IPS-18a (cell line): ENCODE results near the gene RNH1.
"Not testable (repeated sequence)": the region's sequence is repeated elsewhere in the genome, so short reads cannot be mapped to it uniquely, and the experiment has no call there.

Source experiments
- H3K27ac ChIP-seq: one replicate; pipeline ENCODE4 v1.5.1; 2013; ENCODE audit warnings: low read length
- H3K27me3 ChIP-seq: one replicate; pipeline ENCODE4 v1.6.1; 2013; ENCODE audit warnings: mild to moderate bottlenecking, low read length; ENCODE audit not compliant: control insufficient read depth, insufficient read depth
- H3K36me3 ChIP-seq: one replicate; pipeline ENCODE4 v1.6.1; 2013; ENCODE audit warnings: low read depth, low read length; ENCODE audit not compliant: control insufficient read depth
- H3K4me1 ChIP-seq: one replicate; pipeline ENCODE4 v1.6.1; 2013; ENCODE audit warnings: low read depth, low read length; ENCODE audit not compliant: control insufficient read depth
- H3K4me3 ChIP-seq: one replicate; pipeline ENCODE4 v1.5.1; 2013; ENCODE audit warnings: low read length
- H3K9ac ChIP-seq: one replicate; pipeline ENCODE4 v1.6.1; 2013; ENCODE audit warnings: mild to moderate bottlenecking, low read length, moderate library complexity
- H3K9me3 ChIP-seq: one replicate; pipeline ENCODE4 v1.6.1; 2013; ENCODE audit warnings: low read depth, low read length; ENCODE audit not compliant: control insufficient read depth

RNH1 gene

GRCh38 chr11:474914-475506 lies 32.0 kb downstream of the RNH1 start:
- H3K4me1 ChIP-seq = no peaks in the 10 kb centered on the region

GRCh38 chr11:473962-474785 lies 32.9 kb downstream of the RNH1 start:
- Histone ChIP-seq H3K36me3 (no peaks in the 10 kb centered on the region), H3K27me3 (no peaks in the 10 kb centered on the region), H3K4me1 (no peaks in the 10 kb centered on the region), H3K27ac (no peak overlapping the region), H3K4me3 (no peak overlapping the region), H3K9me3 (no peaks in the 10 kb centered on the region), H3K9ac (no peak overlapping the region)

More at GRCh38 chr11:474914-475506, 32.0 kb downstream of the RNH1 start:
- no peak overlapping the region for H3K27ac ChIP-seq
- no peaks in the 10 kb centered on the region for H3K27me3 ChIP-seq
- no peak overlapping the region for H3K4me3 ChIP-seq
- H3K36me3 ChIP-seq = no peaks in the 10 kb centered on the region
- H3K9me3 ChIP-seq = no peaks in the 10 kb centered on the region
- no peak overlapping the region for H3K9ac ChIP-seq

GRCh38 chr11:473415-473814 lies 33.6 kb downstream of the RNH1 start:
- Histone ChIP-seq H3K27ac (no peak overlapping the region), H3K4me3 (no peak overlapping the region), H3K9me3 (no peaks in the 10 kb centered on the region), H3K9ac (no peak overlapping the region), H3K36me3 (no peaks in the 10 kb centered on the region), H3K27me3 (no peaks in the 10 kb centered on the region), H3K4me1 (no peaks in the 10 kb centered on the region)

- Histone ChIP-seq H3K4me3 (no peak overlapping the region), H3K27ac (no peak overlapping the region)
Observed at GRCh38 chr11:472816-473215, 34.2 kb downstream of the RNH1 start.

GRCh38 chr11:472272-472671 lies 34.8 kb downstream of the RNH1 start:
- no peaks in the 10 kb centered on the region for H3K9me3 ChIP-seq
- no peaks in the 10 kb centered on the region for H3K4me1 ChIP-seq
- H3K27ac ChIP-seq = no peak overlapping the region
- no peaks in the 10 kb centered on the region for H3K36me3 ChIP-seq
- no peak overlapping the region for H3K4me3 ChIP-seq
- no peak overlapping the region for H3K9ac ChIP-seq
- no peaks in the 10 kb centered on the region for H3K27me3 ChIP-seq

More at GRCh38 chr11:472816-473215, 34.2 kb downstream of the RNH1 start:
- H3K27me3 ChIP-seq = no peaks in the 10 kb centered on the region
- H3K9ac ChIP-seq = no peak overlapping the region
- no peaks in the 10 kb centered on the region for H3K4me1 ChIP-seq
- H3K36me3 ChIP-seq = no peaks in the 10 kb centered on the region
- H3K9me3 ChIP-seq = no peaks in the 10 kb centered on the region

GRCh38 chr11:471468-472145 lies 35.4 kb downstream of the RNH1 start:
- Histone ChIP-seq H3K27ac (no peak overlapping the region), H3K9me3 (no peaks in the 10 kb centered on the region), H3K9ac (no peak overlapping the region), H3K36me3 (no peaks in the 10 kb centered on the region), H3K4me1 (no peaks in the 10 kb centered on the region), H3K27me3 (no peaks in the 10 kb centered on the region), H3K4me3 (no peak overlapping the region)

GRCh38 chr11:469684-470560 lies 37.1 kb downstream of the RNH1 start:
- Histone ChIP-seq H3K36me3 (no peaks in the 10 kb centered on the region), H3K4me3 (no peak overlapping the region), H3K9ac (no peak overlapping the region), H3K27ac (no peak overlapping the region), H3K4me1 (no peaks in the 10 kb centered on the region), H3K27me3 (no peaks in the 10 kb centered on the region), H3K9me3 (no peaks in the 10 kb centered on the region)

- H3K9ac ChIP-seq, H3K4me3 ChIP-seq, H3K27me3 ChIP-seq, H3K27ac ChIP-seq, H3K4me1 ChIP-seq, H3K36me3 ChIP-seq, H3K9me3 ChIP-seq: not testable (repeated sequence)
Observed at GRCh38 chr11:469026-469683, 37.9 kb downstream of the RNH1 start.

GRCh38 chr11:468493-468892 lies 38.5 kb downstream of the RNH1 start:
- Histone ChIP-seq H3K9ac (no peak overlapping the region), H3K9me3 (no peaks in the 10 kb centered on the region), H3K27me3 (no peaks in the 10 kb centered on the region), H3K27ac (no peak overlapping the region), H3K4me1 (no peaks in the 10 kb centered on the region), H3K36me3 (no peaks in the 10 kb centered on the region), H3K4me3 (no peak overlapping the region)

GRCh38 chr11:468036-468435 lies 39.0 kb downstream of the RNH1 start:
- H3K4me3 ChIP-seq = no peak overlapping the region
- H3K9ac ChIP-seq = no peak overlapping the region
- no peaks in the 10 kb centered on the region for H3K36me3 ChIP-seq
- no peaks in the 10 kb centered on the region for H3K9me3 ChIP-seq
- no peak overlapping the region for H3K27ac ChIP-seq
- H3K4me1 ChIP-seq = no peaks in the 10 kb centered on the region
- no peaks in the 10 kb centered on the region for H3K27me3 ChIP-seq
